Panc1 (cell line): ENCODE measurements around the gene UBAC2. TPM values are rescaled to one million over a fixed set of nuclear protein-coding genes. Genes with fewer than 3 reads are reported as not detected.

Experiments
- ATAC-seq: fragments of 200-7000 bp; cut with Tn5 transposase; 2 replicates; pipeline ENCODE4 v1.9.1; 2020; ENCODE audit warnings: mild to moderate bottlenecking, moderate library complexity
- BruUV-seq: library from RNA; stranded (reverse); fragments of 400-500 nt; replicated peaks from 2 replicates; lab custom pipeline; 2021; lab: Mats Ljungman, UMichigan
- CTCF ChIA-PET: fragments of 300-600 bp; sonication (Branson Sonifier 250); formaldehyde crosslinking; loops from one replicate; lab custom pipeline; 2022; ENCODE audit warnings: antibody characterized with exemption; lab: Charles Lee
- POLR2A ChIA-PET: fragments of 300-600 bp; sonication (Branson Sonifier 250); formaldehyde crosslinking; loops from one replicate; lab custom pipeline; 2022; ENCODE audit warnings: antibody characterized with exemption; lab: Charles Lee
- DNase-seq: peaks from one replicate; pipeline ENCODE4 v3.0.0-alpha.2; 2010; ENCODE audit warnings: low read depth, low spot score
- H3K27ac ChIP-seq: 2 replicates; pipeline ENCODE4 v1.5.1; 2011; ENCODE audit warnings: mild to moderate bottlenecking, low read length, inconsistent platforms
- H3K27me3 ChIP-seq: fragments of 200-500 bp; sonication (Bioruptor generic); 2 replicates; pipeline ENCODE4 v1.6.0; 2014; ENCODE audit warnings: low read length, inconsistent platforms; ENCODE audit not compliant: control insufficient read depth, insufficient read depth
- H3K36me3 ChIP-seq: fragments of 200-500 bp; sonication (Bioruptor generic); 2 replicates; pipeline ENCODE4 v1.5.1; 2014; ENCODE audit warnings: inconsistent platforms, mild to moderate bottlenecking, low read length, moderate library complexity; ENCODE audit not compliant: control insufficient read depth, insufficient read depth
- H3K4me1 ChIP-seq: 2 replicates; pipeline ENCODE4 v1.5.1; 2011; ENCODE audit warnings: inconsistent platforms, mild to moderate bottlenecking, low read length, moderate library complexity; ENCODE audit not compliant: control insufficient read depth, insufficient read depth
- H3K4me3 ChIP-seq, 2 experiments: 2 replicates each; pipeline ENCODE4 v1.5.1; 2011 to 2012; ENCODE audit warnings: low read depth in 2 of 2, low read length in 2 of 2, mild to moderate bottlenecking in 2 of 2, inconsistent platforms in 1 of 2, moderate library complexity in 1 of 2
- H3K9me3 ChIP-seq: fragments of 200-500 bp; sonication (Bioruptor generic); 2 replicates; pipeline ENCODE4 v1.5.1; 2014; ENCODE audit warnings: low read depth, mild to moderate bottlenecking, inconsistent platforms, low read length, moderate library complexity; ENCODE audit not compliant: control insufficient read depth, insufficient read depth
- CTCF ChIP-seq: fragments of 450-650 bp; IDR thresholded peaks from 2 replicates; pipeline ENCODE4 v1.5.1; 2017; ENCODE audit warnings: mild to moderate bottlenecking
- POLR2AphosphoS5 ChIP-seq: IDR thresholded peaks from 2 replicates; pipeline ENCODE4 v1.6.1; 2012; ENCODE audit warnings: mild to moderate bottlenecking, low read depth, low read length, moderate library complexity
- REST ChIP-seq, 2 experiments: IDR thresholded peaks; 2 replicates each; pipeline ENCODE4 v1.6.1; 2011 to 2012; ENCODE audit warnings: low read depth in 2 of 2, control low read depth in 1 of 2, low read length in 1 of 2, mild to moderate bottlenecking in 1 of 2, moderate library complexity in 1 of 2; ENCODE audit not compliant: insufficient read depth in 1 of 2
- SIN3A ChIP-seq: IDR thresholded peaks from 2 replicates; pipeline ENCODE4 v1.6.1; 2012; ENCODE audit warnings: low read depth, mild to moderate bottlenecking, low read length, moderate library complexity, borderline replicate concordance; ENCODE audit not compliant: insufficient read depth
- TCF7L2 ChIP-seq: IDR thresholded peaks from 2 replicates; pipeline ENCODE4 v1.6.1; 2011; ENCODE audit warnings: mild to moderate bottlenecking, low read depth, low read length, inconsistent platforms
- in situ Hi-C: cut with HindIII; loops from 2 replicates; pipeline ENCODE4 v1.10.0; 2016; ENCODE audit warnings: low sequenced_read_pairs, low pct_unique_long_range_greater_than_20kb
- intact Hi-C: fragments of 100-400 bp; cut with micrococcal nuclease; formaldehyde crosslinking; loops from one replicate; pipeline ENCODE4 v1.10.0; 2022; ENCODE audit not compliant: unreplicated experiment
- total RNA-seq: library from RNA; stranded (reverse); gene quantifications from one replicate; pipeline ENCODE4 v1.2.1, GENCODE V29; 2021; ENCODE audit not compliant: unreplicated experiment

UBAC2 gene
- total RNA-seq, 1 experiment from 2014 or later = 40.8 TPM

- no peak overlapping the region for H3K27ac ChIP-seq
- no peaks in the 10 kb centered on the region for H3K9me3 ChIP-seq
- no peak for ATAC-seq
- no peaks in the 10 kb centered on the region for H3K36me3 ChIP-seq
- ChIA-PET CTCF (no interaction called here), POLR2A (no interaction called here)
- no peak for TF ChIP-seq SIN3A
- no peak for TF ChIP-seq REST (IDR thresholded peaks at IDR 0.05; ENCODE audit: insufficient read depth in 1 of 2, low read depth in 2 of 2, low read length in 1 of 2)
- no peak for TF ChIP-seq TCF7L2
- no peak for TF ChIP-seq POLR2AphosphoS5
- TF ChIP-seq CTCF = no peak
- BruUV-seq = no TSS peak
- in situ Hi-C loops = no loop called here
- DNase-seq = no peak
- no peak overlapping the region for H3K4me3 ChIP-seq
- intact Hi-C loops = no loop called here
- H3K4me1 ChIP-seq = no peaks in the 10 kb centered on the region
- no peaks in the 10 kb centered on the region for H3K27me3 ChIP-seq
Measured at GRCh38 chr13:99279637-99280036, 79.0 kb downstream of the UBAC2 start.

GRCh38 chr13:99280166-99280565 lies 79.5 kb downstream of the UBAC2 start:
- no peak for TF ChIP-seq REST (IDR thresholded peaks at IDR 0.05; ENCODE audit: insufficient read depth in 1 of 2, low read depth in 2 of 2, low read length in 1 of 2)
- TF ChIP-seq CTCF = no peak
- no peak for TF ChIP-seq SIN3A
- no peak for TF ChIP-seq TCF7L2
- no peak for TF ChIP-seq POLR2AphosphoS5

More at GRCh38 chr13:99280166-99280565, 79.5 kb downstream of the UBAC2 start:
- no peaks in the 10 kb centered on the region for H3K4me1 ChIP-seq
- no peak overlapping the region for H3K4me3 ChIP-seq
- no peaks in the 10 kb centered on the region for H3K36me3 ChIP-seq
- in situ Hi-C loops (no loop called here), intact Hi-C loops (no loop called here)
- ATAC-seq = no peak
- ChIA-PET POLR2A (no interaction called here), CTCF (no interaction called here)
- DNase-seq = no peak
- no peaks in the 10 kb centered on the region for H3K9me3 ChIP-seq
- no peaks in the 10 kb centered on the region for H3K27me3 ChIP-seq
- BruUV-seq = no TSS peak
- H3K27ac ChIP-seq = no peak overlapping the region
